ENCODE data around the gene CXCL5.

DNA sequence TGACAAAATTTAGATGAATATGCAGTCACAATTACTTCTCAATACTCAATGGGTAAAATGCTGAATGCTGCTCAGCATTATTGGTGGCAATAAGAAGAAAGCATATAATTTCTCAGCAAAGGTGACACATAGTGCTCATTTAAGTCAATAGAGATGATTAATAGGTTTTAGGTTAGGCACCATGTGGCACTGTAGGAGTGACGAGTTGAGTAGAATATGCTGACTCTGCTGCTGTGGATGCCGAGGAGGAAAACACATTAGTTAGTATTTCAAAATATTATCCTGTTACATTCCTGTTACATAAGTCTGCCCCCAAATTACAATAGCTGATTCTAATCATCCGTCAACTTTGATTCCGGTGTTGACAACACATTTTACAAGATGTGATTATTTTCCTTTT, 13.7 kb upstream of the CXCL5 start:
- TF ChIP-seq, protein P1, sequence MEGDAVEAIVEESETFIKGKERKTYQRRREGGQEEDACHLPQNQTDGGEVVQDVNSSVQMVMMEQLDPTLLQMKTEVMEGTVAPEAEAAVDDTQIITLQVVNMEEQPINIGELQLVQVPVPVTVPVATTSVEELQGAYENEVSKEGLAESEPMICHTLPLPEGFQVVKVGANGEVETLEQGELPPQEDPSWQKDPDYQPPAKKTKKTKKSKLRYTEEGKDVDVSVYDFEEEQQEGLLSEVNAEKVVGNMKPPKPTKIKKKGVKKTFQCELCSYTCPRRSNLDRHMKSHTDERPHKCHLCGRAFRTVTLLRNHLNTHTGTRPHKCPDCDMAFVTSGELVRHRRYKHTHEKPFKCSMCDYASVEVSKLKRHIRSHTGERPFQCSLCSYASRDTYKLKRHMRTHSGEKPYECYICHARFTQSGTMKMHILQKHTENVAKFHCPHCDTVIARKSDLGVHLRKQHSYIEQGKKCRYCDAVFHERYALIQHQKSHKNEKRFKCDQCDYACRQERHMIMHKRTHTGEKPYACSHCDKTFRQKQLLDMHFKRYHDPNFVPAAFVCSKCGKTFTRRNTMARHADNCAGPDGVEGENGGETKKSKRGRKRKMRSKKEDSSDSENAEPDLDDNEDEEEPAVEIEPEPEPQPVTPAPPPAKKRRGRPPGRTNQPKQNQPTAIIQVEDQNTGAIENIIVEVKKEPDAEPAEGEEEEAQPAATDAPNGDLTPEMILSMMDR (IDR thresholded peaks at IDR 0.05): no peak
- TF ChIP-seq POLR2A (IDR thresholded peaks at IDR 0.05): no peak
